Esophagus (tissue), 2 donors: Measurements from ENCODE around the gene RAB7A. TPM values are rescaled to one million over a fixed set of nuclear protein-coding genes. Genes with fewer than 3 reads are reported as not detected.
A peak's percentile ranks its signal among the peaks of the same experiment; 100 is the strongest.

ENCODE experiments used
- H3K27ac ChIP-seq, 2 donors: one replicate each; pipeline ENCODE4 v1.5.1; 2013; ENCODE audit warnings: low read depth in 2 of 2, mild to moderate bottlenecking in 2 of 2, inconsistent platforms in 1 of 2, low read length in 1 of 2, moderate library complexity in 1 of 2
- H3K27me3 ChIP-seq, 2 donors: one replicate each; pipeline ENCODE4 v1.6.1; 2013; ENCODE audit warnings: low read length in 2 of 2, control low read depth in 1 of 2, mild to moderate bottlenecking in 1 of 2; ENCODE audit not compliant: insufficient read depth in 2 of 2, control insufficient read depth in 1 of 2
- H3K36me3 ChIP-seq, 2 donors: one replicate each; pipeline ENCODE4 v1.6.1; 2013; ENCODE audit warnings: low read length in 1 of 2; ENCODE audit not compliant: control insufficient read depth in 2 of 2, insufficient read depth in 2 of 2
- H3K4me1 ChIP-seq, 2 donors: one replicate each; pipeline ENCODE4 v1.6.1; 2013; ENCODE audit warnings: low read length in 1 of 2; ENCODE audit not compliant: control insufficient read depth in 2 of 2, insufficient read depth in 2 of 2
- H3K4me3 ChIP-seq, 2 donors: one replicate each; pipeline ENCODE4 v1.5.1; 2013; ENCODE audit warnings: low read length in 2 of 2, mild to moderate bottlenecking in 2 of 2, low read depth in 1 of 2, moderate library complexity in 1 of 2
- H3K9me3 ChIP-seq, 2 donors: one replicate each; pipeline ENCODE4 v1.6.1; 2013; ENCODE audit warnings: mild to moderate bottlenecking in 2 of 2, low read depth in 1 of 2, low read length in 1 of 2, moderate library complexity in 1 of 2; ENCODE audit not compliant: control insufficient read depth in 2 of 2, insufficient read depth in 1 of 2
- WGBS, 2 donors: extraction: QIAGEN DNeasy Blood & Tissue Kit; methylation state at CpG; one replicate each; pipeline ENCODE4 v1.1.7; 2013; 5-methylcytosine and 5-hydroxymethylcytosine counted together
- polyA plus RNA-seq, 2 donors: library from polyadenylated mRNA; stranded (reverse); fragments of 200-250 nt; gene quantifications; one replicate each; pipeline ENCODE4 v1.2.3, GENCODE V29; 2013
- donor health status: healthy with polysubstance abuse.
- donor health status: Bipolar disorder and iron deficiency.

The RAB7A gene
- polyA plus RNA-seq, 2 donors = 132 to 137 TPM

- Histone ChIP-seq H3K4me1 (no peaks in the 10 kb centered on the region), H3K36me3 (no peaks in the 10 kb centered on the region), H3K9me3 (no peaks in the 10 kb centered on the region), H3K27ac (no peak overlapping the region), H3K27me3 (no peaks in the 10 kb centered on the region), H3K4me3 (no peak overlapping the region)
- 91% methylated on average over 8 of the region's 8 CpGs for WGBS, 2 donors
Observed at GRCh38 chr3:128697341-128697740, 28.6 kb upstream of the RAB7A start.

- 2 to 4% methylated on average over 50 to 52 of the region's 53 CpGs for WGBS, 2 donors
- H3K4me3 ChIP-seq = peak overlapping the region; percentile 57 to 58
- H3K9me3 ChIP-seq = no peaks in the 10 kb centered on the region
- no peaks in the 10 kb centered on the region for H3K27me3 ChIP-seq
- H3K36me3 ChIP-seq = no peaks in the 10 kb centered on the region
- no peaks in the 10 kb centered on the region for H3K4me1 ChIP-seq
- peak overlapping the region; percentile 77 to 79 for H3K27ac ChIP-seq
Observed at GRCh38 chr3:128698211-128699047, 27.6 kb upstream of the RAB7A start.

GRCh38 chr3:128701342-128702212, 24.4 kb upstream of the RAB7A start:
- WGBS, 2 donors = 43 to 51% methylated on average over 11 of the region's 11 CpGs

GRCh38 chr3:128702391-128702790, 23.6 kb upstream of the RAB7A start:
- H3K4me3 ChIP-seq = no peak overlapping the region
- WGBS, 2 donors = 60 to 63% methylated on average over 3 of the region's 3 CpGs
- no peak overlapping the region for H3K27ac ChIP-seq
- no peaks in the 10 kb centered on the region for H3K36me3 ChIP-seq
- H3K27me3 ChIP-seq = no peaks in the 10 kb centered on the region
- no peaks in the 10 kb centered on the region for H3K9me3 ChIP-seq
- H3K4me1 ChIP-seq = no peaks in the 10 kb centered on the region

More at GRCh38 chr3:128701342-128702212, 24.4 kb upstream of the RAB7A start:
- Histone ChIP-seq H3K4me3 (no peak overlapping the region), H3K27ac (no peak overlapping the region), H3K36me3 (no peaks in the 10 kb centered on the region), H3K27me3 (no peaks in the 10 kb centered on the region), H3K9me3 (no peaks in the 10 kb centered on the region), H3K4me1 (no peaks in the 10 kb centered on the region)

- no peak overlapping the region for H3K27ac ChIP-seq
- no peaks in the 10 kb centered on the region for H3K27me3 ChIP-seq
- no peaks in the 10 kb centered on the region for H3K36me3 ChIP-seq
- H3K4me3 ChIP-seq = no peak overlapping the region
- 94 to 95% methylated on average over 5 of the region's 5 CpGs for WGBS, 2 donors
- H3K4me1 ChIP-seq = peaks cover 0 to under 1% of the 10 kb centered on the region in 2 donors
- H3K9me3 ChIP-seq = no peaks in the 10 kb centered on the region
Observed at GRCh38 chr3:128703561-128703960, 22.4 kb upstream of the RAB7A start.

GRCh38 chr3:128706086-128706615, 19.8 kb upstream of the RAB7A start:
- Histone ChIP-seq H3K27me3 (no peaks in the 10 kb centered on the region), H3K4me1 (peaks cover 9 to 16% of the 10 kb centered on the region in 2 donors), H3K27ac (no peak overlapping the region), H3K4me3 (no peak overlapping the region), H3K36me3 (no peaks in the 10 kb centered on the region), H3K9me3 (no peaks in the 10 kb centered on the region)
- WGBS, 2 donors = 82 to 86% methylated on average over 7 of the region's 7 CpGs

GRCh38 chr3:128707928-128708494, 18.0 kb upstream of the RAB7A start:
- no peaks in the 10 kb centered on the region for H3K27me3 ChIP-seq
- no peak overlapping the region for H3K4me3 ChIP-seq
- no peaks in the 10 kb centered on the region for H3K9me3 ChIP-seq
- WGBS, 2 donors = 57 to 77% methylated on average over 2 of the region's 2 CpGs
- H3K27ac ChIP-seq = no peak overlapping the region
- H3K36me3 ChIP-seq = no peaks in the 10 kb centered on the region
- H3K4me1 ChIP-seq = peaks cover 9 to 16% of the 10 kb centered on the region in 2 donors

GRCh38 chr3:128709038-128709437, 16.9 kb upstream of the RAB7A start:
- H3K9me3 ChIP-seq = no peaks in the 10 kb centered on the region
- H3K27me3 ChIP-seq = no peaks in the 10 kb centered on the region
- no peak overlapping the region for H3K4me3 ChIP-seq
- peak overlapping the region; percentile 27 to 80 for H3K27ac ChIP-seq
- H3K36me3 ChIP-seq = no peaks in the 10 kb centered on the region
- whole genome bisulfite sequencing, 2 donors = 93 to 99% methylated on average over 4 of the region's 4 CpGs
- H3K4me1 ChIP-seq = peaks cover 9 to 16% of the 10 kb centered on the region in 2 donors

GRCh38 chr3:128709506-128710210, 16.3 kb upstream of the RAB7A start:
- Histone ChIP-seq H3K9me3 (no peaks in the 10 kb centered on the region), H3K4me1 (peaks cover 9 to 16% of the 10 kb centered on the region in 2 donors), H3K36me3 (no peaks in the 10 kb centered on the region), H3K27ac (peak overlapping the region; percentile 80 to 86), H3K4me3 (no peak overlapping the region), H3K27me3 (no peaks in the 10 kb centered on the region)
- WGBS, 2 donors = 28 to 49% methylated on average over 10 of the region's 10 CpGs
